AG10803 (cell line): ENCODE measurements around the gene YWHAH.

Experiments used
- DNase-seq: peaks from one replicate; pipeline ENCODE4 v3.0.0; 2010; ENCODE audit warnings: low read depth
- H3K4me3 ChIP-seq: 2 replicates; pipeline ENCODE4 v1.5.1; 2011; ENCODE audit warnings: mild to moderate bottlenecking, low read length, control low read depth
- CTCF ChIP-seq: conservative IDR thresholded peaks from 2 replicates; pipeline ENCODE4 v1.5.1; 2011; ENCODE audit warnings: mild to moderate bottlenecking, low read length, control low read depth, inconsistent platforms

The YWHAH gene

DNA sequence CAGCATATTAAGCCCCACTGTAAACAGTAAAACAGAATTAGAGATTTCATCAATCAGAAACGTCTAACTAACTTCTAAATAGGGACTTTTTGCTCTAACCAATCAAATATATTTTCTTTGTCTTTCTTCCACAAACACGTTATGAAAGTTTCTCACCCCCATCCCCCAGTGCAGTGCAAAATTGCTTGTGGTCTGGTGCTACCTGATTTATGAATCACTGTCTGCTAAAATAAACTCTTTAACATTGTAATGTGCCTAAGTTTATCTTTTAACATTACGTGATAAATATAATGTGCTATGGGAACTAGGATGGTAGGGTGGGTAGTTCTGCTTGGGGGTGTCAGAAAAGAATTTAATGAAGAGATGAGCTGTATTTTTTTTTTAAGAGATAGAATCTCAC is 51.5 kb downstream of the YWHAH start:
- DNase-seq, result no peak
- no peak overlapping the region for H3K4me3 ChIP-seq
- TF ChIP-seq CTCF, result no peak

DNA sequence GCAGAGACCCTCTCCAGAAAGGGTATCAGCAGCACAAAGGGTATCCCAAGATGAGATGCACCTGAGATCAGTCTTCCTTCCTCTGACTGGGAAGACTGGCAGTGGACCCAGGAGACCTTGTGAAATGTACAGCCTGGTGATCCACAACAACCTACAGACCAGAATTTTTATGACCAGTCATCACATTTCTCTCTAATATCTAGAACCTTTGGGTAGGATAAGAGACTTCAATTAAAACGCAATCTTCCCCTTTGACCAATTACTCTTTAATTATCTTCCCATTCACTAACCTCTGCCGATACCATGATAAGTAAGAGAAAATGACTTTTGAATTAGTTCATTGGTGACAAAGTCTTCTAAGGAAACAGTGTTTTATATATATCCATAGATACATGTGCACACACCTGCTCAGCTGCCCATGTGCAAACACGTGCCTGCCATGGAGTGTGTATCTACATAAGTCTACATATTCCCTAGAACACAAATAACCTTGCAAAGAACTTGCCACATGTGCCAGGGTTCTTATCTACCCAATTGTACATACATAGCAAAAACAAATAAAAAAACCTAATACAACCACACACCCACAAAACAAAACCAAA is 54.5 kb downstream of the YWHAH start:
- H3K4me3 ChIP-seq, result no peak overlapping the region
- no peak for DNase-seq
- no peak for TF ChIP-seq CTCF

GRCh38 chr22:32000181-32000580 is 55.8 kb downstream of the YWHAH start:
- no peak for TF ChIP-seq CTCF
- H3K4me3 ChIP-seq, result no peak overlapping the region
- no peak for DNase-seq

DNA sequence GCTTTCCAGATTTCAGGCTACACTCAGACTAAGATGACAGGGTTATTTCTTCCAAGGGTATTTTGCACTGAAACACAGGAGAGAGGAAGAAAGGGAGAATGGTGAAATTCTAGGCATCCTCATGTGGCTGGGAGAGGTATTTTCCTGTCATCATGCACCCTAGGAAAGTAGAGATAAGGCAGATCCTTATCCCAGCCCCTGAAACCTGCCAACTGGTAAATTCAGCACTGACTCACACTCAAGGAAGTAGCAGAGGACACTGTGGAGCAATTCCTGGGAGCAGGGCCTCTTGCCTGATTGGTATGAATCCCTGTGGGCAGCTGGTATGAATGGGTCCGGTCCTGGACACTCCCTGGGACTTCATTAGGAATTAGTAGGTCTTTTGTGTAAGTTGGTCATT is 61.1 kb downstream of the YWHAH start:
- peak; percentile 34 for DNase-seq
- H3K4me3 ChIP-seq, result no peak overlapping the region
- no peak for TF ChIP-seq CTCF
